ENCODE measurements around the gene ANKRD39.
A peak's percentile ranks its signal among the peaks of the same experiment; 100 is the strongest.

The ANKRD39 gene

GRCh38 chr2:96859099-96859649, 1.4 kb upstream of the ANKRD39 start:
- FAIRE-seq (no peak), DNase-seq (ENCODE audit: low spot score) (no peak)

- DNase-seq (ENCODE audit: low spot score) = no peak
These were observed 795 bp downstream of the ANKRD39 start for GRCh38 chr2:96856776-96857666.

GRCh38 chr2:96853321-96853720, 4.5 kb downstream of the ANKRD39 start:
- FAIRE-seq (peak; percentile 61), DNase-seq (ENCODE audit: low spot score) (no peak)

More at GRCh38 chr2:96856776-96857666, 795 bp downstream of the ANKRD39 start:
- FAIRE-seq = no peak

- DNase-seq (ENCODE audit: low spot score) = no peak
- FAIRE-seq = no peak
These were observed 5.1 kb downstream of the ANKRD39 start for GRCh38 chr2:96852667-96853066.

- FAIRE-seq = no peak
- no peak for DNase-seq (ENCODE audit: low spot score)
These were observed 9.6 kb downstream of the ANKRD39 start for GRCh38 chr2:96848264-96848663.

GRCh38 chr2:96847586-96847985, 10.2 kb downstream of the ANKRD39 start:
- no peak for DNase-seq (ENCODE audit: low spot score)
- FAIRE-seq = no peak

- no peak for FAIRE-seq
- DNase-seq (ENCODE audit: low spot score) = no peak
These were observed 11.0 kb downstream of the ANKRD39 start for GRCh38 chr2:96846825-96847224.

GRCh38 chr2:96844405-96844808, 13.4 kb downstream of the ANKRD39 start:
- FAIRE-seq = no peak

GRCh38 chr2:96843538-96844268, 14.1 kb downstream of the ANKRD39 start, which contains the start of gene ANKRD23:
Gene ANKRD23 (minus strand): TSS chr2:96844021. CDS start chr2:96843992, 29 bp downstream.
- DNase-seq (ENCODE audit: low spot score) = no peak
- FAIRE-seq = no peak

More at GRCh38 chr2:96844405-96844808, 13.4 kb downstream of the ANKRD39 start:
- no peak for DNase-seq (ENCODE audit: low spot score)

- DNase-seq (ENCODE audit: low spot score) (no peak), FAIRE-seq (no peak)
These were observed 15.2 kb downstream of the ANKRD39 start for GRCh38 chr2:96842600-96842999.

- DNase-seq (ENCODE audit: low spot score) (no peak), FAIRE-seq (no peak)
These were observed 15.9 kb downstream of the ANKRD39 start for GRCh38 chr2:96841701-96842495.

- DNase-seq (ENCODE audit: low spot score) (no peak), FAIRE-seq (peak; percentile 74)
These were observed 17.7 kb downstream of the ANKRD39 start for GRCh38 chr2:96839875-96840850.

- no peak for FAIRE-seq
- DNase-seq (ENCODE audit: low spot score) = no peak
These were observed 18.4 kb downstream of the ANKRD39 start for GRCh38 chr2:96839293-96839874.

- FAIRE-seq = no peak
These were observed 19.2 kb downstream of the ANKRD39 start for GRCh38 chr2:96838345-96839292.

GRCh38 chr2:96837575-96837974, 20.2 kb downstream of the ANKRD39 start:
- FAIRE-seq (no peak), DNase-seq (ENCODE audit: low spot score) (no peak)

More at GRCh38 chr2:96838345-96839292, 19.2 kb downstream of the ANKRD39 start:
- no peak for DNase-seq (ENCODE audit: low spot score)

- DNase-seq (ENCODE audit: low spot score) (no peak), FAIRE-seq (no peak)
These were observed 22.0 kb downstream of the ANKRD39 start for GRCh38 chr2:96835830-96836229.

GRCh38 chr2:96832754-96833507, 24.9 kb downstream of the ANKRD39 start:
- DNase-seq (ENCODE audit: low spot score) (peak; percentile 91), FAIRE-seq (peak; percentile 82)

GRCh38 chr2:96832408-96832753, 25.4 kb downstream of the ANKRD39 start:
- FAIRE-seq (no peak), DNase-seq (ENCODE audit: low spot score) (no peak)

All from urothelium cell line (cell line).